DMS114 treated with DMSO at 0.1 percent for 48 hours (cell line): ENCODE measurements around the gene GDI1.
"Not testable (repeated sequence)": the region's sequence is repeated elsewhere in the genome, so short reads cannot be mapped to it uniquely, and the experiment has no call there.

Experiments
- DNase-seq: peaks from one replicate; lab custom pipeline; 2025; ENCODE audit not compliant: unreplicated experiment; lab: John Stamatoyannopoulos, UW

GDI1 gene

DNA sequence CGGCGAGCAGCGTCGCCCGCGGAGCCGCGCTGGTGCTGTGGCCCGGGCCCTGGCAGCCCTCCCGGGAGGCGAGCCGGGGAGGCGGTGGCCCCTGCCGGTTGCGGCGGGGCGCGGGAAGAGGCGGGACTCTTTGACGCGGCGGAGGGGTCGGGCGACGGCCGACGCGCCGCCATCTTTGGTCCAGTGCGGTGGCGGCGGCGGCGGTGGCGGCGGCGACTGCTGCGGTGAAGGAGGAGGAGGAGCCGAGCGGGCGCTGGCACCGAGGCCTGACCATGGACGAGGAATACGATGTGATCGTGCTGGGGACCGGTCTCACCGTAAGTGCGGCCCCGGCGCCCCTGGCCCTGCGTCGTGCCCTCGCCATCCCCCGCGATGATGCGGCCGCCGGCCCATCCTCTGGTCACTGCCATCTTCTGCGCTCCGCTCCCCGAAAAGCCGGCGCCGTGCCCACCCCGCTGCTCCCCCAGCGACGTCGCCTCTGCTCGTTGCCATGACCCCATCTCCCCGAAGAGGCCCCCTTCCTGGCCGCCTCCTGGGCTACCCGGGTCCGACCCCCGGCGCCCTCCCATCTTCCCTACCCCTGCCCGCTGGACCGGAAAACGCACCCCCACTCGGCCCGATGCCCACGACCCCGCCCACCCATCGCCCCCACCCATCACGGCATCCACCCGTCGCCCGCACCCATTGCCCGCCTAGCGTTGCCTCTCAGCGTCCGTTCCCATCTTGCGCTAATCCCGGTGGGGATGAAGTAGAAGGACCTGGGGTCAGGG is at the start of gene GDI1:
Gene GDI1 (plus strand): TSS at position 172 of the 770 bp plus-strand sequence. CDS start 101 bp downstream, at position 273.
- DNase-seq: no peak

DNA sequence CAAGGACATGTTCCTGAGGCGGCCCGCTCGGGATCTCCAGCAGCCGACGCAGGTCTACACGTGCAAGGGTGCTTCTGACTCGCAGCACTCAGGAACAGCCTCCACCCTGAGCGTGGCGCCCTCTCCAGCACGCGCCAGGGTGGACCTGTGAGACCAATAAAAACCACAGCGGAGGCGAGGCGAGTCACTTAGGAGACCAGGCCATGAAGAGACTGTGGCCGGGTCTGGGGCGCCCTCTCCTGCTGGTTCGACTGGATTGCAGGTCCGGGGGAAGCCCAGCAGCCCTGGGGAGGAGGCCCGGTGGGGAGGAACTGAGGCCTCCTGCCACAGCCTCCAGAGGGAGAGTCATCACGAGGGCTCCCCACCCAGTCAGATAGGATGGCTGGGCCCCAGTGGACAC is 48.9 kb upstream of the GDI1 start:
- not testable (repeated sequence) for DNase-seq

DNA sequence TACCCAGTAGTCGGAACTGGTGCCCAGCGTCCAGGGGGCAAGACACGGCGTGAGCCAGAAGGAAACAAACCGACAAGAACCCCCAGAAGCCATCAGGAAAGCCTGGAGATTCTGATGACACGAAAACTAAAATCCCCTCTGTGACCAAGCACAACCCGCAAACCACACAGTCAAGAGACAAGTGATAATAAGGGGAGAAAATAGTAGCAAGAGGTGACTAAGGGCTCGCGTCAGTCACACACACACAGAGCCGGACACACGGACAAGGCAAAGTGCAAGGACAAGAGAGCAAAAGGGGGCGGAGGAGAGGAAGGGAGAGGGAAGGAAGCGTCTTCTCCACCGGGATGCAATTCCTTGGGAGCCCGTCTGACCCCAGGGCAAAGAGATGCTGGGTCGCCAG is 48.3 kb upstream of the GDI1 start:
- not testable (repeated sequence) for DNase-seq

DNA sequence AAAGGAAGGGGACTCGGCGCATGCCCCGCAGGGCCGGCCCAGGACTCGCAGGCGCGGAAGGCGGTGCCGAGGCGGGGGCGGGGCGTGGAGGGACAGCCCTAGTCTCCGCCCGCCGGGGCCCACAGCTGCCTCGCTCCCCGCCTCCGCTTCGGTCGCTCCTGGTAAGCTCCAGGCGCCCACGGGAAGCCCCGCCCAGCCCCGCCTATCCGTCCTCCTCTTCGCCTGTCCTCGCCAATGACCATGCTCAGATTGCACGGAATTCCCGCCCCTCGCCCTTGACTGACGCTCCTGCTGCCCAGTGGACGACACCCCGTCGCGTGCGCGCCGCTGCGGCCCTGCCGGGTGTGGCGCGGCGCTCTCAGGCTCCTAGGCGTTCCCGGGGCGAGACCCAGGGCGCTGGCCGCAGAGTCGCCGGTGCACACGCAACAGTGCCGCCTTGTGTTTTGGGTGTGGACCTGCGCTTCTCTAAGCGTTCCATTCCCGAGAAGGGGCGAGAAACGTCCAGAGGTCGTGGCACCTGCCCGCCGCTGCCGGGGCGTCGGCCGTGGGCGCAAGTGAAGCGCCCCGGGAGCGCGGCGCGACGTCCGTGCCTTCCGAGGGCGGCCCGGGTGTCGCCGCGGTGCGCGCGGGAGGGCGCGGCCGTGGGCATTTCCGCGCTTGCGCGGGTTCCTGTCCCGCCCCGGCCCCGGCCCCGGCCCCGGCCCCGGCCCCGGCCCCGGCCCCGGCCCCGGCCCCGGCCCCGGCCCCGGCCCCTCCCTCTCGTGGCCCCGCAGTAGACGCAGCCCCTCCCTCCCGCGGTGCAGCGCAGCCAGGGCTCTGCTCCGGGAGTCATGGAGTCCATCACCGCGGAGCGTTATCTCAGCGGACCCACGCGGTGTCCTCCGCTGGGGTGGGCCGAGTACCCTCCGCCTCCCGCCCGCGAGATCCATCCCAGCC is 46.9 kb upstream of the GDI1 start:
- DNase-seq: not testable (repeated sequence)

DNA sequence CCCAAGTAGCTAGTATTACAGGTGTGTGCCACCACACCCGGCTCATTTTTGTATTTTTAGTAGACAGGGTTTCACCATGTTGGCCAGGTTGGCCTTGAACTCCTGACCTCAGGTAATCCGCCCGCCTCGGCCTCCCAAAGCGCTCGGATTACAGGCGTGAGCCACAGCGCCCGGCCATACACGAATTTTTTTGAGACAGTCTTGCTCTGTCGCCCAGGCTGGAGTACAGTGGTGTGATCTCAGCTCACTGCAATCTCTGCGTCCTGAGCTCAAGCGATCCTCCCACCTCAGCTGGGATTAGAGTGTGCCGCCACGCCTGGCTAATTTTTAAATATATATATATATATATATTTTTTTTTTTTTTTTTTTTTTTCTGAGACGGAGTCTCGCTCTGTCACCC is 40.6 kb upstream of the GDI1 start:
- not testable (repeated sequence) for DNase-seq

DNA sequence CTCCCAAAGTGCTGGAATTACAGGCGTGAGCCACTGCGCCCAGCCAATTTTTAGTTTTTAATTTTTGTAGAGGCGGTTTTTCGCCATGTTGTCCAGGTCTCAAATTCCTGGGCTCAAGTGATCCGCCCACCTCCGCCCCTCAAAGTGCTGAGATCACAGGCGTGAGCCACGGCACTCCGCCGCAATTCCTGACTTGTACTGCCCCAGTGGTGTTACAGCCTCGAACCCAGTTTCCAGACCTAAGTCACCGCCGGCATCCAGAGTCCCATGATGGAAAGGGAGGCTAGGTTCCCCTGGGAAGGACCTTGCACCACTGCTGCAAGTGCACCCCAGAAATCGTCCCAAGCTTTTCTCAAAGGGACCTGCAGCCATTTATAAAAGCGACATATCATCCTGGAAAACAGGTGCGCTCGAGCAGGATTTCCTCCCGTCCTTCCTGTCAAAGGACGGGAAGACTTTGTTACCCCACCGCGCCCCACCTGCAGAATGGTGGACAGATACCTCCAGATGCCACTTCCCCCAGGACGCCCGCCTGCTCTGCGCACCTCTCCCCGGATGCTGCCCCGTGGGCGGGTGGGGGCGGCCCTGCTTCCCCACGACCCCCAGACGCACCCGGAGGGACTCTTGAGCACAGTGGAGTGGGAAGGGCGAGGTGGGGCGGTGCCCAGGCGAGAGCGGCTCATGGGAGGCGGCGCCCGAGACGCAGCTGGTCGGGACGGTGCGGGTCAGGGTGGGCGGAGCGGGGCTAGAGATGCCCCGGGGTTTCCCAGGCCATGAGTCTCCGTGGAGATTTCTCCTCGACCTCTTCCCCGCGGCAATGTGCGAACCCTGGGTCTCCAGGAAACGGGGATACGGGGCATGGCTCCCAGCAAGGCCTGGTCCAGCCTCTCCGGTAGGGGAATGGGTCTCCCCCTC is 39.7 kb upstream of the GDI1 start:
- no peak for DNase-seq

DNA sequence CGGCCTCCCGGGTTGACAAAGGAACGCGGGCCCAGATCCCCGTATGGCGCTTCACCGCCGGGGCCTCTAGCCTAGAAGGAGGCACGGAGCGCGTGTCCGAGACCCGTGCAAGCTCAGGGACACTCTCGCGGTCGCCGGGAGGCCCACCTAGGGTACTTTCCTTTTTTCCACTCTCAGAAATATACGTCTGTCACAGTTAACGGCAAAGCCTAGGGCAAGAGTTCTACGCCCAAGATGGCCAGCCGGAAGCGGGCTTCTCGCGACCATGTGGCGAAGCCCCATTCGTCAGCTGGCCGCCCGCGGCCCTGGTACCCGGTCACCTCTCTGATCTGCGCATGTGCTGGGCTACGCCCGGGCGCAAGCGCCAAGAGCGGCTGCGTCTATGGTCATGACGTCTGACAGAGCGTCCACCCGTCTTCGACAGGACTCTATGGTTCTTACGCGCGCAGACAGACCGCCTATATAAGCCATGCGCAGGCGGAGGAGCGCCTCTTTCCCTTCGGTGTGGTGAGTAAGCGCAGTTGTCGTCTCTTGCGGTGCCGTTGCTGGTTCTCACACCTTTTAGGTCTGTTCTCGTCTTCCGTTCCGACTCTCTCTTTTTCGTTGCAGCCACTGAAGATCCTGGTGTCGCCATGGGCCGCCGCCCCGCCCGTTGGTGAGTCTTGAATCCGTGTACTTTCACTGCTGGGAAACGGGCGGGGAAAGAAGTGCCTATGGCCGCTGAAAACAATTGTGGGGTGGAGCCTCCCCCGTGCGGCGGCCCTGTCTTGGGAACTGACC is 38.9 kb upstream of the GDI1 start, which contains the start of gene RPL10:
Gene RPL10 (plus strand): TSS at position 490 of the 780 bp plus-strand sequence. CDS start 143 bp downstream, at position 633.
- peak; percentile 85 for DNase-seq

DNA sequence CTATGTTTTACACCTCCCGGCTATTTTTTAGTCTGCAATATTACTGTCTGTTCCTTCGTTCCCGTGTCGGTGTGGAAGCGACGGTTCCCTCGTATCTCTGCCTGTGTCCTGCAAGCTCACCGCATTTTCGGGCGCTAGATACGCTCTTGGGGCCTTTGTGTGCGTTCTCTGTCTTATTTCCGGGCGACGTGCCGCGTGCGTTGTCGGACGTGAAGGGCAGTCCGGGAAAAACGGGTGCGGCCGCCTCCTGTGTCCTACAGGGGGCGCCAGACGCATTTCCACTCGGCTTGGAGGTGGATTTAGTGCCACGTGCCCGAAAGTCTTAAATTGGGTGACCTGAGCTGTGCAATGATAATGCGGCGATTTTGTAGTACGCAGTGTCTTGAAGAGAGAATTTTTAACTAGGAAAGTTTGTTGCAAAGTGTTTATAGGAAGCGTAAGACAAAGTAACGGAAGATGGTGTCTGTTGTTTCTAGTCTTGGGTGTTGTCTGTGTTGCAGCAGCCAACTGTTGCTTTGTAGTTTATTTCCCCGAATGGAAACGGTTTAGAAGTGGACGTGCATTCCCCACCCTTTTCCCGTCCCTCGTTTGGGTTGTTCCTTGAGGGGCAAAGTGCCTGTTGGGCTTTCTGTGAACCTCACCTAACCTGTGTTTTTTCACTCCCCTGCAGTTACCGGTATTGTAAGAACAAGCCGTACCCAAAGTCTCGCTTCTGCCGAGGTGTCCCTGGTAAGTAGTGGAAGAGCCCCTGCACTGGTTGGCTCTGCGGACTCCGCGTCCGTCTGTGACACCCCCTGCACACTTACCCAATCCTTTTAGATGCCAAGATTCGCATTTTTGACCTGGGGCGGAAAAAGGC is 38.1 kb upstream of the GDI1 start:
- no peak for DNase-seq

DNA sequence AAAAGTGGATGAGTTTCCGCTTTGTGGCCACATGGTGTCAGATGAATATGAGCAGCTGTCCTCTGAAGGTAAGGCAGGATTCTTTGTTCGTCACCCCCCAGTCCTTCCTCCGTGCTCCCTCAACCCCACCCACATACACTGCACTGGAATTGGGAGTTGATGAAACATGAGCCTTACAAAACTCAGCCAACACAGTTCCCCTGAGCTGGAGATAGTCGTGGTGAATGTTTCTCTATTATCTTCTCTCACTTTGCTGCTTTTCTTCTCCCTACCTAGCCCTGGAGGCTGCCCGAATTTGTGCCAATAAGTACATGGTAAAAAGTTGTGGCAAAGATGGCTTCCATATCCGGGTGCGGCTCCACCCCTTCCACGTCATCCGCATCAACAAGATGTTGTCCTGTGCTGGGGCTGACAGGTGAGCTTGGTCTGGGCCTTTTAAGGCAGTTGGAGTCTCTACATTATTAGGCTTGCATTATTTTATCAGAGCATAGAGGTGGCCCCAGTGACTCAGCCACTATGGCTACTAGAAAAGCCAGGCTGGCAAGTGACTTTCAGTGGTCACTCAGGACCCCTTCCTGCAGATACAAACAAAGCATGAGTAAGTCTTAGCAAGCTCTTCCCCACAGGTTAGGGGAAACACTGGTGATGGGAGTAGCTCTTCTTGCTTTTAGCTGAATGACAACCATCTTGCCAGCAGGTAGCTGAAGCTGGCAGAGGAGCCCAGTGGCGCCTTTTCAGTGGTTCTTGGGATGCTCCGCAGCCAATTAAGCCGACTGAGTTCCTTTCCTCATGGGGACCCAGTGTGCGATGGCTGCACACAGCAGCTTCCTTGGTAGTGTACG is 37.2 kb upstream of the GDI1 start:
- no peak for DNase-seq

DNA sequence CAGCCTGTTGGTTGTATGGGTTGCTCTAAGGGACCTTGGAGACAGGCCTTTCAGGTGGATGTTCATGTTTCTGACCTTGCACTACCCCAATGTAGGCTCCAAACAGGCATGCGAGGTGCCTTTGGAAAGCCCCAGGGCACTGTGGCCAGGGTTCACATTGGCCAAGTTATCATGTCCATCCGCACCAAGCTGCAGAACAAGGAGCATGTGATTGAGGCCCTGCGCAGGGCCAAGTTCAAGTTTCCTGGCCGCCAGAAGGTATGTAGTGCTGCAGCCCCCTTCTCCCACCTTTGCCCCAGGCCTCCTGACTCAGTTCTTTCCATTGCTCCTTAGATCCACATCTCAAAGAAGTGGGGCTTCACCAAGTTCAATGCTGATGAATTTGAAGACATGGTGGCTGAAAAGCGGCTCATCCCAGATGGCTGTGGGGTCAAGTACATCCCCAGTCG is 36.6 kb upstream of the GDI1 start:
- not testable (repeated sequence) for DNase-seq

DNA sequence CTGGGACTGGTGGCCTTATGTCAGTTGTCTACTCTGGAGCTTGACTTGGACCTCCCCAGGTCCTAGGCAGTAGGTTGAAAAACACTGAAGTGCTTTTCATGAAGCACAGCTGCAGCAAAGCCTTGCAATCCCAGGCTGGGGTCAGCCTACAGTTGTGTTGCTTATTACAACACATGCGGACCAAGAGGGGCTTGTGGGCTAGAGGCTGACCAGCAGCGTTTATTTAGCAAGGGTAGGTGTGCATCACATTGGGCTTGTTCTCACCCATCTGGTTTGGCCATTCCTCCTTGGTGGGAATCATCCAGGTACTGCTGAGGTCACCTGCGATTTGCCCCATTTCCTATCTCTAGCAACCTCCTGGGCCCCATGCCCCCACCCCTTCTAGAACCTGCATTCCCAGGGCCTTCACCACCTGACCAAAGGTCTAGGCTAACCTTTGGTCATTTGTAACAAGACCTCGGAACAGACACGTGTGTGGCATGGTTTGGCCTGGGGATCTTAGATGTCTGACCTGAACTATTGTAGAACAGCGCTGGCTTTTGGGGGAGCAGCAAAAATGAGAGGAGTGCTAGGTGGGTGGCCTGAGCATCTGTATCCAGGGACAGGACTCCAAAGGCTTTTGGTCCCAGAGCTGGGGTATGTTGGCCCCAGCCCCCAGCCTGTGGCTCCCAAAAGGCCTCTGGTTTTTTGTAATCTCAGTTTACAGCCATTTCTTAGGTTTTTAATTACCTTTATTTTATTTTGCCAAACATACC is 35.7 kb upstream of the GDI1 start:
- DNase-seq: no peak

DNA sequence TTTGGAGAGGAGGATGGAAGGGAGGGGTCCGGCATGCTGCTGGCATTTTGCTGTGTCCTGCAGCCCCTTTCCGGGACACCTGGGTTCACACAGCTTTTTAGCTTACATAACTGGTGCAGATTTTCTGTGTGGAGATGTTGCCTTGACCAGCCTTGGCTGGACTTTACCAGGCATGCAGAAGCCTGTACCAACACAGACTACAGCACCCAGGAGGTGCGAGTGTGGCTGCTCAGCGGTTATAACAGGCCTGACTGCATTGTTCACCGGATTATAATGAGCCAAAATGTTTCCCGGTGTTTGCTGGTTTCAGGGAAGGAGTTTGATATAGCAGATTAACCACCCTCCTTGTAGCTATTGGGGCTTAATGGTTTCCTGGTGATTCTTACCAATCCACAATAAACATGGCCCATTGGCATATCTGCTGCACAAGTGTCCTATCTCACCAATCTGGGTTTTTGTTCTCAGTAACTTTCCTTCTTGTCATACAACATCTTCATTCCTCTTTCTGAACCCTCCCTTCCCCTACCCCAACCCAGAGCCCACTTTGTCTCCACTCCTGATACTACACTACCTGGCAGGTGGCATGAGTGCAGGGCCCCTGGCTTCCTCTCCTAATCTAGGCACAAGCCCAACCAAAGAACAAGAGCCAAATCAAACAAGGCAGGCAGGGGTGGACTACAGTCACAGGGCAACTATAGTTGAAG is 34.9 kb upstream of the GDI1 start:
- no peak for DNase-seq

DNA sequence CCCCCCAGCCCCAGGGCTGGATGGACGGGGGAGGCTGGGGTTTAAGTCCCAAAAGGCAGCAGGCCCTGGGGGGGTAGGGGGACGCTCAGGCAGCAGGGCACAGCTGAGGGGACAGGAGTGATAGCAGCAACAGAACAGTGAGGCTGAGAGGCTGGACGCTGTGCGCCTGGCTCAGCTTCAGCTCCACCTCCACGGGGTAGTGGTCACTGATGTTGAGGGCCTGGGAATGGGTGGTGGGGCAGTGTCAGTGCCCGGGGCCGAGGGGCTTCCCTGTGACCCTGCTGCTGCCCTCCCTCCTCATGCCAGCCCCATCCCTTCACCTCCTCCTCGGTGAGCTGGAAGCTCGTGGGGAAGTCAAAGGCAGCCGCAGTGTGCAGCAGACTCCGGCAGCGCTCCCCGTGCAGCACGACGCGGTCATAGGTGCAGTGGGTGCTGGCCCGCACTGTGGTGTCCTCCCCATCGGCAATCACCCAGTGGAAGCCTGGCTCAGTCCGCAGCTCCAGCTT is 34.3 kb upstream of the GDI1 start:
- no peak for DNase-seq

DNA sequence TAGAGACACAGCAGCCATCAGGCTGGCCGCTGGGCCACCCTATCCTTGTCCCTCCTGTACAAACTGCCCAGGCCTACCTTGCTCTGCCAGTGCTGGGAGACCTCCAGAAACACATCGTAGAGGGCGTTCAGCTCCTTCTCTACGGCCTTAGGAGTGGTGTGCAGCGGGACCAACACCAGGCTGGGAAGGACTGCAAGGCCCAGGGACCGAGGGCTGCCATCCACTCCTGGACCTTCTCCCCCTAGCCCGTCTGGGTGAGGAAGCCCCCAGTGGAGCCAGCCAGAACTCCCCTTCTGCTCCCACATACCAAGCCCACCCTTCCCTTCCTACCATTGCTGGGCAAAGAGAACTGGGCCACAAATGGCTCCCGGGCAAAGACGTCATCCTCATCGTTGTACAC is 33.8 kb upstream of the GDI1 start:
- no peak for DNase-seq

DNA sequence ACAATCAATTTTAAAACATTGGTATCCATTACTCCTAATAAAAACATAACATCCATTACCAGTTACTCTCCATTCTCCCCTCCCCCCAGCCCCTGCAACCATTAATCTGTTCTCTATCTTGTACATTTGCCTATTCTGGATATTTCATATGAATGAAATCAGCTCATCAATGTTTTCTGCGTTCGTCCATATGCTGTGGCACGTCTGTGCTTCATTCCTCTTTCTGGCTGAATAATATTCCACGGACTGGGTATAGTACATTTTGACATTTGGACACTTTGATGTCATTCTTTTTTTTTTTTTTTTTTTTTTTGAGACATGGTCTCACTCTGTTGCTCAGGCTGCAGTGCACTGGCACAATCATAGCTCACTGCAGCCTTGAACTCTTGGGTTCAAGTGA is 33.1 kb upstream of the GDI1 start:
- no peak for DNase-seq

DNA sequence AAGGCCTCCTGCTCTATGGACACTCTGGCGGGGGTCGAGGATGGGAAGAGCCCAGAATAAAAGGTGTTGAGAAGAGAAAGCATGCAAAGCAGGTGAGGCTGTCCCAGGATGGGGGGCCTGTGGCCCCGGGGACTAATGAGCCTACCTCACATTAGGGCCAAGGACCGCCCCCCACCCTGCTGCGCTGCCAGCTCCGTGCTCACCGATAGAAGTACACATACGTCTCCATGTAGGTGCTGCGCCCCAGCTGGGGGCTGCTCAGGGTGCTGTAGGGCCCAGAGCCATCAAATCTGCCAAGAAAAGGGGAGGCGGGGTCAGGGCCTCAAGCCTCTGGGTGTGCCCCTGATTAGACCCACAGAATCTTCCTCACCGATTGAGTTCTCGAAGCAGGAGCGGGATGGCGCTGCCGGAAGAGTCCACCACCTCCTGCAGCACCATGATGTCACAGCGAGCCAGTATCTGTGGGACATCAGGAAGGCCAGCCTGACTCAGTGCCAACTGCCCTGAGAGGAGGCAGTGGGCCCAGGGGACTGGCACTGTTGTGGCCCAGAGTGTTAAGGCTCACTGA is 32.2 kb upstream of the GDI1 start:
- DNase-seq: no peak
